Effector memory CD8-positive, alpha-beta T cell (primary cell): ENCODE results near the gene SIGLEC9.

Experiments used
- ATAC-seq: fragments of 150-1000 bp; cut with Tn5 transposase; replicated peaks from 2 replicates; pipeline ENCODE4 v1.10.0; 2021; ENCODE audit warnings: mild to moderate bottlenecking, moderate library complexity
- DNase-seq, 3 experiments: peaks; one replicate each; pipeline ENCODE4 v3.0.0; 2021
- H3K27ac Mint-ChIP-seq, 2 donors: one replicate each; pipeline ENCODE4 v1.8.0; 2022; ENCODE audit warnings: mild to moderate bottlenecking in 2 of 2, mixed read lengths in 2 of 2, moderate library complexity in 2 of 2
- H3K27me3 Mint-ChIP-seq, 2 donors: one replicate each; pipeline ENCODE4 v1.8.0; 2022; ENCODE audit warnings: mixed read lengths in 2 of 2
- H3K36me3 Mint-ChIP-seq: one replicate; pipeline ENCODE4 v1.8.0; 2022; ENCODE audit warnings: mild to moderate bottlenecking, moderate library complexity, mixed read lengths; ENCODE audit not compliant: insufficient read depth
- H3K4me1 Mint-ChIP-seq, 2 donors: one replicate each; pipeline ENCODE4 v1.8.0; 2022; ENCODE audit warnings: low read depth in 2 of 2, mixed read lengths in 2 of 2
- H3K4me3 Mint-ChIP-seq, 2 donors: one replicate each; pipeline ENCODE4 v1.8.0; 2022; ENCODE audit warnings: mild to moderate bottlenecking in 2 of 2, mixed read lengths in 2 of 2, moderate library complexity in 2 of 2
- H3K9me3 Mint-ChIP-seq, 2 donors: one replicate each; pipeline ENCODE4 v1.8.0; 2022; ENCODE audit warnings: mixed read lengths in 2 of 2

The SIGLEC9 gene

DNA sequence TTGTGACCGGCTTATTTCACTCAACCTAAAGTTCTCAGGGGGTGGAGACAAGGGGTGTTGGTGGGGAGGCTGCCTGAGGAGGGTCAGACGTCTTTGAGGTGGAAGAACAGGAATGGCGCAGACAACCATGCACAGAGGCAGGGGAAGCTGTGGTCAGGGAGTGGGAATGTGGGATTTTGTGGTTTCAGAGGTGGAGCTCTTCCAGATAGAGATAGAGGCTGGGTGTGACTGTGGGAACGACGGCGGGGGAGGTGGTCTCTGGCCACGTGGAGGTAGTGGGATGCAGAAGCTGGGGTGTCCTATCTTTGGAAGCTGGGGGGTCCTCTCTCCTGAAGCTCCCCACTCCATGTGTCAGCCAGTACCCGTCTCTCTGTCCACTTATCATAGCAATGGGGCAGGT, 34.2 kb upstream of the SIGLEC9 start:
- Mint-ChIP-seq H3K9me3 (no peaks in the 10 kb centered on the region), H3K4me1 (peaks cover 2 to 9% of the 10 kb centered on the region in 2 donors), H3K36me3 (no peaks in the 10 kb centered on the region), H3K4me3 (no peak overlapping the region), H3K27ac (peak overlapping the region in 1 of 2 donors; percentile 13), H3K27me3 (no peaks in the 10 kb centered on the region)
- DNase-seq (no peak), ATAC-seq (no peak)

- Mint-ChIP-seq H3K27me3 (no peaks in the 10 kb centered on the region), H3K4me1 (peaks cover 2 to 9% of the 10 kb centered on the region in 2 donors), H3K9me3 (no peaks in the 10 kb centered on the region), H3K36me3 (no peaks in the 10 kb centered on the region), H3K27ac (no peak overlapping the region), H3K4me3 (no peak overlapping the region)
- DNase-seq, result no peak
- ATAC-seq, result no peak
These were observed 33.6 kb upstream of the SIGLEC9 start for GRCh38 chr19:51091126-51091525.

DNA sequence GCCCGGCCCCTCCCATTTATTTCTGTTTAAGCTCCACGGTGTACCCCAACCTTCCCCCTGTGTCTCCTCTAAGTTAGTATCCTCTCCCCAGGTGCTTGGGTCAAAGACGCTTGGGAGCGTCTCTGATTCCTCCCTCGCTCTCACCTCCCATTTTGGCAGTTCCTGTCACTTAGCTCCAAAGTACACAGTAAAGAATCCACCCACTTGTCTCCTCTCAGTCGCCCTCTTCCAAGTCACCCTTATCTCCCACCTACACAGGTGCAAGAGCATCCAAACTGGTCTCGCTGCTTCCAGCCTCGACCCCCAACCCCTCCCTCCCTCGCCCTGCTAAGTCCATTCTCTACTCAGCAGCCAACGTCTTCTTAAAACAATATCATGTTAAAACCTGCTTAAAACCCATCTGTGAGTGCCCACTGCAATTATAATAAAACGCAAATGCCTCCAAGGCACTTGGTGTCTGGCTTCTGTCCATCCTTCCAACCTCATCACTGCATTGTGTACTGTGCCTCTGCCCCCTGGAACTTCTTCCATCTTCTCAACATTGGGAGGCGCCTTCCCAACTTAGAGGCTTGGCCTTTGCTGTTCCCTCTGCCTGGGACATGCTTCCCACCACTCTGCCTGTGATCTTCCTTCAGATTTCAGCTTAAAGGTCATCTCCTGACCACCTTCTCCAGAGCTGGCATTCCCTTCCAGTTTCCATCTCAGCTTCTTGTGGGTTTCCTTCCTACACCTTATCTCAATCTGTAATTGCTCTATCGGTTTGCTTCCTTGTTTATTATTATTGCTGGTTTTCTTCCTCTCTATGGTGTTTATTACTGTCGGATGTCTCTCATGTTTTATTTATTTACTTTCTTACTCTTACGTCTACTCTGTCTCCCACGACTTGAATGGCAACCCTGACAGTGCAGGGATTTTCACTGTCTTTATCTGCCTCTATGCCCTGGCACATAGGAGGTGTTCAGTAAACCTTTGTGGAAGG, 32.5 kb upstream of the SIGLEC9 start:
- ATAC-seq (no peak), DNase-seq (no peak)
- H3K4me3 Mint-ChIP-seq, result no peak overlapping the region
- no peaks in the 10 kb centered on the region for H3K36me3 Mint-ChIP-seq
- no peaks in the 10 kb centered on the region for H3K9me3 Mint-ChIP-seq
- H3K4me1 Mint-ChIP-seq, result peaks cover 7 to 14% of the 10 kb centered on the region in 2 donors
- no peaks in the 10 kb centered on the region for H3K27me3 Mint-ChIP-seq
- H3K27ac Mint-ChIP-seq, result no peak overlapping the region

GRCh38 chr19:51093101-51093500, 31.6 kb upstream of the SIGLEC9 start:
- Mint-ChIP-seq H3K36me3 (no peaks in the 10 kb centered on the region), H3K9me3 (no peaks in the 10 kb centered on the region), H3K4me3 (no peak overlapping the region), H3K4me1 (peaks cover 11 to 17% of the 10 kb centered on the region in 2 donors), H3K27me3 (no peaks in the 10 kb centered on the region), H3K27ac (peak overlapping the region; percentile 21 to 66)
- ATAC-seq, result no peak
- DNase-seq, result no peak

GRCh38 chr19:51093510-51094345, 31.0 kb upstream of the SIGLEC9 start:
- Mint-ChIP-seq H3K9me3 (no peaks in the 10 kb centered on the region), H3K4me1 (peaks cover 11 to 17% of the 10 kb centered on the region in 2 donors), H3K4me3 (no peak overlapping the region), H3K27ac (peak overlapping the region; percentile 21 to 66), H3K27me3 (no peaks in the 10 kb centered on the region), H3K36me3 (no peaks in the 10 kb centered on the region)
- ATAC-seq (no peak), DNase-seq (no peak)

- no peaks in the 10 kb centered on the region for H3K9me3 Mint-ChIP-seq
- H3K27ac Mint-ChIP-seq, result no peak overlapping the region
- H3K27me3 Mint-ChIP-seq, result no peaks in the 10 kb centered on the region
- peak in 2 of 3 experiments; percentile 17 to 18 for DNase-seq
- no peak for ATAC-seq
- peaks cover 2% of the 10 kb centered on the region for H3K36me3 Mint-ChIP-seq
- H3K4me3 Mint-ChIP-seq, result no peak overlapping the region
- H3K4me1 Mint-ChIP-seq, result peaks cover 13 to 19% of the 10 kb centered on the region in 2 donors
These were observed 29.9 kb upstream of the SIGLEC9 start for GRCh38 chr19:51094696-51095279.

DNA sequence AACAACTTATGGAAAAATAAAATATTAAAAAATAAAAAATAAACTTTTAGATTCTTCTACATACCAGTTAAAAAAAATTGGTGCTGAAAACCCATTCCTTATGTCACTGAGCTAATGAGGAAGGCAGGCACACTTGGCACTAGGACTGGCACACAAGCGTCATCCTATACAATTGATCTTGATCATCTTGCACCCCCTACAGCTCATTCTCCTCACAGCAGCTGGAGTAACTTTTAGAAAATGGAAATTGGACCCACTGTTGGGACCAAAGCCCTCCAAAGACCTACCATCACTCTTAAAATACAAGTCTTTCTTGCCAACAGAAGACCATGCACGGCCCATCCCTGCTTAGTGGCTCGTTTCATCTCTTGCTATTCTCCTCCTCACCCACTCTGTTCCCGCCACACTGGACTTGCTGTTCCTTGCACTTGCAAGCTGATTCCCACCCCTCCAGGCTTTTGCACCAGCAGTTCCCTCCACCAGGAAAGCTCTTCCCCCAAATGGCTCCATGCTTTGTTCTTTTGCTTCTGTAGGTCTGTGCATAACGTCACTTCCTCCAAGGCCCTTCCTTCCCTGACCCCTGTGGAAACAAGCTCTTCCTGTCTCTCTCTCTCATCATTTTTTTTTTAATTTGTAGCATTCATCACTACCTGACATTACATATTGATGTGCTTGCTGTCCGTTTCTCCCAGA, 28.1 kb upstream of the SIGLEC9 start:
- no peaks in the 10 kb centered on the region for H3K27me3 Mint-ChIP-seq
- no peak overlapping the region for H3K4me3 Mint-ChIP-seq
- H3K36me3 Mint-ChIP-seq, result peaks cover 12% of the 10 kb centered on the region
- ATAC-seq (no peak), DNase-seq (no peak)
- peak overlapping the region in 1 of 2 donors; percentile 61 for H3K27ac Mint-ChIP-seq
- H3K9me3 Mint-ChIP-seq, result no peaks in the 10 kb centered on the region
- H3K4me1 Mint-ChIP-seq, result peaks cover 17 to 21% of the 10 kb centered on the region in 2 donors

DNA sequence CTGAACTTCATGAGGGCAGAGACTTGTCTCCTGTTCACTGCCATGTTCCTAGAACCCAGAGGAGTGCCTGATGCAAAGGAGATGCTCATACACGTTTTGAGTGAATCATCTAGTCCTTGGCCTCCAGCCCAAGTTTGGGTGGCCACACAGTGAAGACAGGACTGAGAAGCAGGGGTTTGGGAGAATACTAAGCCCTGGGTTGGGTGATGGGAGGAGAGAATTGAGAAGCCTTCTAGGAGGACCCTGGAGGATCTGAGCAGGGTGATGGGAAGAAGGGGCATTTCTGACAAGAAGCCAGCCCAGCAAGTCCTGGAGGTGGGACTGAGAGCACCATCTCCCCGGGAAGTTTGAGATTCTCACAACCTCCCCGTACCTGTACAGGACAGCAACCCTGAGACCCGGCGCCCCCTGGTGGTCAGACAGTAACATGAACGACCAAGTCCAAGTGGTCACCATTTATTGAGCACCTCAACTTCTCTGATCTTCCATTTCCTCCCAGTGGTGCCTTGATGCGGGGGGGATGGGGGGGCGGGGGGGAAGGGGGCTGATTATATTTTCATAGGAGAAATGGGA, 27.5 kb upstream of the SIGLEC9 start:
- Mint-ChIP-seq H3K4me1 (peaks cover 17 to 24% of the 10 kb centered on the region in 2 donors), H3K36me3 (peaks cover 18% of the 10 kb centered on the region), H3K27ac (peak overlapping the region in 1 of 2 donors; percentile 61), H3K4me3 (no peak overlapping the region), H3K27me3 (no peaks in the 10 kb centered on the region), H3K9me3 (no peaks in the 10 kb centered on the region)
- ATAC-seq (peak; percentile 75), DNase-seq (peak; percentile 62 to 68 (median 65))

- Mint-ChIP-seq H3K27me3 (no peaks in the 10 kb centered on the region), H3K27ac (no peak overlapping the region), H3K9me3 (no peaks in the 10 kb centered on the region), H3K4me1 (peaks cover 19 to 30% of the 10 kb centered on the region in 2 donors), H3K4me3 (no peak overlapping the region), H3K36me3 (peaks cover 23% of the 10 kb centered on the region)
- DNase-seq (no peak), ATAC-seq (no peak)
These were observed 26.9 kb upstream of the SIGLEC9 start for GRCh38 chr19:51097796-51098195.

DNA sequence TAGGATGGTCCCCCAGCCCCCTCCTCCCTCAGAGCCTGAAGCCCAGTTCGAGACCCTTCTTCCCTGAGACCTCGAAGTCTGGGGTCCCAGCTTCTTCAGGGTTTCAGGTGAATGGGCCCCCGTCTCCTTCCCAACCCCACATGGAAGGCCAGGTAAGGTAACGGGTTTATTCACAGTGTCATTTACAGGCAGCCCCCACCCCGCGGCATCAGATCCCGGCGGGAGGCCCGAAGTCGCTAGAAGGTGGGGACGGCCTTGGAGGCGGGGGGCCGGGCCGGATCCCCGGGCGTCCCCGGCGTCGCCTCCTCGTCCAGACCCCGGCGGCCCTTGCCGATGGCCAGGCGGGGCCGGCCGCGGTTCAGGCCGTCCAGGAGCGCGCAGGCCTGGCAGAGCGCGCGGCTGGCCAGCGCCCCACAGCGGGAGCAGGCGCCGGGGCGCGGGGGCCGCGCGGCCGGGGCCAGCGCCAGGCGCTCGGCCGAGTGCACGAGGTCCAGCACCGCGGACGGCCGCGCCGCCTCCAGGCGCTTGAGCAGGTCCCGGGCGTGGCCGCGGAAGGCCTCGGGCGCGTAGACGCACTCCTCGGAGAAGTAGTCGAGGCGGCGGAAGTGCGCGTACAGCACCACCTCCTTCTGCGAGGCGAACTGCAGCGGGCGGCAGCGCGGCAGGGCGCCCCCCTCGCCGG, 26.2 kb upstream of the SIGLEC9 start:
- H3K27ac Mint-ChIP-seq, result no peak overlapping the region
- peaks cover 19 to 31% of the 10 kb centered on the region in 2 donors for H3K4me1 Mint-ChIP-seq
- no peaks in the 10 kb centered on the region for H3K9me3 Mint-ChIP-seq
- no peak overlapping the region for H3K4me3 Mint-ChIP-seq
- H3K36me3 Mint-ChIP-seq, result peaks cover 30% of the 10 kb centered on the region
- peak; percentile 70 for ATAC-seq
- no peaks in the 10 kb centered on the region for H3K27me3 Mint-ChIP-seq
- no peak for DNase-seq

DNA sequence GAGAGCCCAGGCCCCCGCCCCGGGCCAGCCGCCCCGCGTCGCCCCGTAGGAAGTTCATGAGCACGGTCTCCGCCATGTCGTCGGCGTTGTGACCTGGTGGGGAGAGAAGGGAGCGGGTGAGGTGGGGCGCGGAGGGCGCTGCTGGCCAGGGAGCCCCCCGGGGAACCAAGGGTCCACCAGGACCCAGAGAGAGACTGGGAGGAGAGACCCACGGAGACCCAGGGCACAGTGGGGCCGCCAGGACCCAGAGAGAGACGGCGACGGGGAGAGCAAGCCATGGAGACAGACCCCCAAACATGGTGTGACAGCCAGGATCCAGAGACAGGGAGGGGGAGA, 25.7 kb upstream of the SIGLEC9 start:
- H3K4me3 Mint-ChIP-seq, result no peak overlapping the region
- no peak for DNase-seq
- H3K4me1 Mint-ChIP-seq, result peaks cover 19 to 29% of the 10 kb centered on the region in 2 donors
- peaks cover 32% of the 10 kb centered on the region for H3K36me3 Mint-ChIP-seq
- no peak for ATAC-seq
- H3K27me3 Mint-ChIP-seq, result no peaks in the 10 kb centered on the region
- no peaks in the 10 kb centered on the region for H3K9me3 Mint-ChIP-seq
- H3K27ac Mint-ChIP-seq, result no peak overlapping the region

GRCh38 chr19:51100601-51101000, 24.1 kb upstream of the SIGLEC9 start:
- H3K9me3 Mint-ChIP-seq, result no peaks in the 10 kb centered on the region
- DNase-seq (no peak), ATAC-seq (no peak)
- peaks cover 31 to 33% of the 10 kb centered on the region in 2 donors for H3K4me1 Mint-ChIP-seq
- no peak overlapping the region for H3K4me3 Mint-ChIP-seq
- H3K27ac Mint-ChIP-seq, result no peak overlapping the region
- H3K27me3 Mint-ChIP-seq, result no peaks in the 10 kb centered on the region
- H3K36me3 Mint-ChIP-seq, result peaks cover 32% of the 10 kb centered on the region
